GM13976 (cell line): ENCODE measurements around the gene CDK11B.
"Not testable (repeated sequence)": the region's sequence is repeated elsewhere in the genome, so short reads cannot be mapped to it uniquely, and the experiment has no call there.

ENCODE experiments used
- DNase-seq: peaks from one replicate; pipeline ENCODE4 v3.0.0; 2012; ENCODE audit warnings: low spot score
- in situ Hi-C: fragments of 300-500 bp; cut with MboI; formaldehyde crosslinking; loops from one replicate; pipeline ENCODE4 v1.12.0; 2022; ENCODE audit warnings: low sequenced_read_pairs, mixed read lengths, inconsistent platforms; ENCODE audit not compliant: unreplicated experiment
- TF ChIP-seq, protein P1 (sequence below): IDR thresholded peaks from 2 replicates; pipeline ENCODE4 v1.5.1; 2012; ENCODE audit warnings: borderline replicate concordance, mild to moderate bottlenecking; ENCODE audit not compliant: insufficient read depth; ENCODE audit errors: extremely low read depth, missing control alignments, control extremely low read depth

The CDK11B gene

DNA sequence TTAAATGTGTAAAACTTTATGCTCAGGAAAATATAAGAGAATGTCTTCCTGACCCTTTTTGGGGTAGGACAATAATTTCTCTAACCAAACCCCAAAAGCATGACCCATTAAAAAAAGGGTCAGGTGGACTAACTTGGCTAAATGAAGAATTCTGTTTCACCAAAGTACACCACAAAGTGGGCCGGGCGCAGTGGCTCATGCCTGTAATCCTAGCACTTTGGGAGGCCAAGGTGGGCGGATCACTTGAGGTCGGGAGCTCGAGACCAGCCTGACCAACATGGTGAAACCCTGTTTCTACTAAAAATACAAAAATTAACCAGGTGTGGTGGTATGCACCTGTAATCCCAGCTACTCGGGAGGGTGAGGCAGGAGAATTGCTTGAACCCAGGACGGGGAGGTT is 30.7 kb upstream of the CDK11B start:
- in situ Hi-C loops, DNase-seq: not testable (repeated sequence)

DNA sequence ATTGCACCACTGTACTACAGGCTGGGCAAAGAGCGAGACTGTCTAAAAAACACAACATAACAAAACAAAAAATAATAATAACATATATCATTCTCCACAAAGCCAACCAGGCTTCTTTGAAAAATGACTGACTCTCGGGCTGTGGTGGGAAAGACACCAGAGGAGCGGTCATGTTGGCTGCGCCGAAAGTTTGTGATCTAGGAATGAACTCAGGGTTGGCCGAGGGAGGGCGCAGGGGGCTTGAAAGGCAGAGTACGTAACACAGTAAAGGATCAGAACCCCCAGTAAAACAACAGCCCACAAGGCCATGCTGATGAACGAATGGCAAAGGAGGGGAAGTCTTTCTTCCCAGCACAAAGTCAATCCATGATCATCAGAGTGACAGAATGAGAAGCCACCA is 29.0 kb upstream of the CDK11B start:
- peak; percentile 16 for DNase-seq
- TF ChIP-seq, protein P1, sequence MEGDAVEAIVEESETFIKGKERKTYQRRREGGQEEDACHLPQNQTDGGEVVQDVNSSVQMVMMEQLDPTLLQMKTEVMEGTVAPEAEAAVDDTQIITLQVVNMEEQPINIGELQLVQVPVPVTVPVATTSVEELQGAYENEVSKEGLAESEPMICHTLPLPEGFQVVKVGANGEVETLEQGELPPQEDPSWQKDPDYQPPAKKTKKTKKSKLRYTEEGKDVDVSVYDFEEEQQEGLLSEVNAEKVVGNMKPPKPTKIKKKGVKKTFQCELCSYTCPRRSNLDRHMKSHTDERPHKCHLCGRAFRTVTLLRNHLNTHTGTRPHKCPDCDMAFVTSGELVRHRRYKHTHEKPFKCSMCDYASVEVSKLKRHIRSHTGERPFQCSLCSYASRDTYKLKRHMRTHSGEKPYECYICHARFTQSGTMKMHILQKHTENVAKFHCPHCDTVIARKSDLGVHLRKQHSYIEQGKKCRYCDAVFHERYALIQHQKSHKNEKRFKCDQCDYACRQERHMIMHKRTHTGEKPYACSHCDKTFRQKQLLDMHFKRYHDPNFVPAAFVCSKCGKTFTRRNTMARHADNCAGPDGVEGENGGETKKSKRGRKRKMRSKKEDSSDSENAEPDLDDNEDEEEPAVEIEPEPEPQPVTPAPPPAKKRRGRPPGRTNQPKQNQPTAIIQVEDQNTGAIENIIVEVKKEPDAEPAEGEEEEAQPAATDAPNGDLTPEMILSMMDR = no peak
- in situ Hi-C loops = no loop called here

DNA sequence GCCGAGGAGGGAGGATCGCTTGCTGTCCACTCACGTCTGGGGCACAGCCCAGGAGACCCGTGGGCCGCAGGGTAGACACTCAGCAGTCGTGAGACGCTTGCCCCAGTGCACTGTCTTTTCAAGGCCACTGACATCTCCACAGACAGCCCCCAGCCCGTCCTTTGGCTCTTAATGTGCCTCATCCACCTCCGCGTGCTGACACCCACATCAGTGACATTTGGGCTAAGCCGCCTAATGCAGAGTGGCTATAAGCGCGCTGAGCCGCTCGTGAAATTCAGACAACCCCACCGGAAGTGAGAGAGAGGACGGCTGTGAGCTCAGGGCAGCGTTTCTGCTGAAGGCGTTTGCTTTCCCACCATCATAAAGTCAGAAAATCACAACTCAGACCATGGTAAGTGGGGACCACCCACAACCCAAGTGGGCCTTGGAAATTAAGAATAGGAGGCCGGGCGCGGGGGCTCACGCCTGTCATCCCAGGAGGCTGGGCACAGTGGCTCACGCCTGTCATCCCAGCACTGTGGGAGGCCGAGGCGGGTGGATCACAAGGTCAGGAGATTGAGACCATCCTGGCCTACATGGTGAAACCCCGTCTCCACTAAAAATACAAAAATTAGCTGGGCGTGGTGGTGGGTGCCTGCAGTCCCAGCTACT is 25.4 kb upstream of the CDK11B start:
- in situ Hi-C loops = no loop called here
- TF ChIP-seq, protein P1 = no peak
- DNase-seq = no peak

DNA sequence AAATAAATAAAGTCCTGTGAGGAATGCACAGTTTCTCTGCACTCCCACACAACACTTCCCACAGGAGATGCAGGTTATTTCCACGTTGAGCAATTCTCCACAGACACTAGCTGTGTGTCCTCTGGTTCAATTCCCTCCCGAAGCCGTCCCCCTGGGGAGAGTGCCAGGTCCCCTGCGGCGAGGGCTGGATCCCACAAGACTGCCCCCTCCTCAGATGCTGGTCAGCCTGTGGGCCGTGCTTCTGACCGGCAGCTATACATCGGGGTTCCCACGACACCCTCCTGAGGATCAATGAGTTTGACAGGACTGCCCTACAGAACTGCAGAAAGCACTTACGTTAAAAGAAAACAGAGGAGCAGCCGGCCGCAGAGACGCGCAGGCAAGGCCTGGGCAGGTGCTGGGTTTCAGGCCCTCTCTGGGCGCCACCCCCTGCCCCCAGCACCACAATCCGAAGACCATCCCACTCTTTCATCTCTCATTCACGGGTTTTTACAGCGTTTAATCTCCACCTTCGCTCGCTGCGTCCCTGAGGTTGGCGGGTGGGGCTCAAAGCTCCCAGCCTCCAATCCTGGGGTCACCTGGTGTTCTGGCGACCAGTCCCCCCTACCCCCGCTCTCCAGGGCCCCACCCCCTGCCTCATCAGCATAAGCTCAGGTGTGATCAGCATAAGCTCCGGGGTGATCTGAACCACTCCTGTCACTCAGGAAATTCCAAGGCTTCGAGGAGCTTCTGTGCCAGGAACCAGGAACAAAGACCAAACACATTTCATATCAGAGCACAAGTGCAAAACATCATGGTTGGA is 24.5 kb upstream of the CDK11B start:
- no peak for DNase-seq
- in situ Hi-C loops = no loop called here
- TF ChIP-seq, protein P1 = no peak

DNA sequence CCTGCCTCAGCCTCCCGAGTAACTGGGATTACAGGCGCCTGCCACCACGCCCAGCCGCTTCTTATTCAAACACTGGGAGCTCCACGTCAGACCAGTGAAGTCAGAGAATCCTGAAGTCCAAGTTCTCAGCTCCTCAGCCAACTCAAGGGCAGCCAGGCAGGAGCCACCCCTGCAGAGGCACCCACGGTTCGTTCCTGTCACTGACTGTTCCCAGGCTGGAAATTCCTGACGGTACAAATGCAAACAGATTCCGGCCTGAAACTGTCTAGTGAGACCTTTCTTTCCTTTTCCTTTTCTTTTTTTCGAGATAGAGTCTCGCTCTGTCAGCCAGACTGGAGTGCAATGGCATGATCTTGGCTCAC is 22.1 kb upstream of the CDK11B start:
- no peak for DNase-seq
- TF ChIP-seq, protein P1 = no peak
- in situ Hi-C loops = no loop called here

DNA sequence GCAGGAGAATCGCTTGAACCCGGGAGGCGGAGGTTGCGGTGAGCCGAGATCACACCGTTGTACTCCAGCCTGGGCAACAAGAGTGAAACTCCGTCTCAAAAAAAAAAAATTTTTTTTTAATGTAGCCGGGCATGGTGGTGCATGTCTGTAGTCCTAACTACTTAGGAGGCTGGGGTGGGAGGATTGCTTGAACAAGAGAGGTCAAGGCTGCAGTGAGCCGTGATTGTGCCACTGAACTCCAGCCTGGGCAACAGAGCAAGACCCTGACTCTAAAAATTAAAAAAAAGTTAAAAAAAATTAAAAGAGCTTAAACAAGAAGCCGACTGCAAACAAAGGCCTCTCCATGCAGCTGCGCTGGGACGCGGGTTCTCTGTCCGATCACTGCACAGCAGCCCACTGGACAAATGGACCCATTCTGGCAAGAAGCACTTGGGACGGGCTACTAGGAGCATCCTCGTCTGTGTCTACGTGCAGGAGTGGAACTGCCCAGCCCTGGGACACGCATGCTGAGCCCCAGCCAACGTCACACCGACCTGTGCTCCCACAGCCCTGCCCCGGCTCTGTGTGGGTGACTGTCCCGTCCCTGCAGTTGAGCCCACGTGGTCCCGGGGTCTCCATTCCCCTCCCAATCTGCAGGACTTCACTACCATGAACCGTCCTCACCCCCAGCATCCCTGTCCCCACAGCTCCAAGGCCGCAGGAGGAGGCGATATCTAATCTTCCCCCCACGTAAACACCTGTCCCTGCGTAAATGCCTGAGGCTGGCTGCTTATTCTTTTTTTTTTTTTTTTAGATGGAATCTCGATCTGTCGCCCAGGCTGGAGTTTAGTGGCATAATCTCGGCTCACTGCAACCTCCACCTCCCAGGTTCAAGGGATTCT is 21.5 kb upstream of the CDK11B start:
- in situ Hi-C loops = no loop called here
- no peak for DNase-seq
- TF ChIP-seq, protein P1 = no peak
